Left ventricle myocardium inferior (tissue), 1 donor: ENCODE results near the gene ERC1. TPM values are rescaled to one million over a fixed set of nuclear protein-coding genes. Genes with fewer than 3 reads are reported as not detected.

ENCODE experiments used
- DNase-seq: peaks from one replicate; pipeline ENCODE4 v3.0.0-alpha.2; 2020
- H3K27ac ChIP-seq: fragments of 200-600 bp; replicated peaks from 2 replicates; pipeline ENCODE4 v1.8.0; 2021
- H3K27me3 ChIP-seq: fragments of 200-600 bp; 2 replicates; pipeline ENCODE4 v1.8.0; 2021; ENCODE audit warnings: low read depth
- H3K36me3 ChIP-seq: fragments of 200-600 bp; 2 replicates; pipeline ENCODE4 v1.8.0; 2021
- H3K4me1 ChIP-seq: fragments of 200-600 bp; 2 replicates; pipeline ENCODE4 v1.8.0; 2021
- H3K4me3 ChIP-seq: fragments of 200-600 bp; 2 replicates; pipeline ENCODE4 v1.8.0; 2021; ENCODE audit warnings: mild to moderate bottlenecking, moderate library complexity
- H3K9me3 ChIP-seq: fragments of 200-600 bp; replicated peaks from 2 replicates; pipeline ENCODE4 v1.8.0; 2021
- intact Hi-C: fragments of 100-400 bp; cut with micrococcal nuclease; formaldehyde crosslinking; loops from one replicate; pipeline ENCODE4 v1.11.0; 2022
- total RNA-seq: library from RNA; stranded (reverse); fragmentation: NEBNext Ultra II Directional; extraction: Animal tissue kit (Norgen Biotek cat#: 25700); gene quantifications from one replicate; pipeline ENCODE4 v1.2.1, GENCODE V29; 2021
- TF ChIP-seq, protein P1 (sequence below): fragments of 200-600 bp; IDR thresholded peaks from 2 replicates; pipeline ENCODE4 v1.8.0; 2021; ENCODE audit warnings: antibody characterized with exemption, mild to moderate bottlenecking, borderline replicate concordance
- donor health status: DM: no; HTN: yes; CAD: no; lungs with severe emphysema.

Gene ERC1
- total RNA-seq, 1 donor from 2014 or later: 50.8 TPM

GRCh38 chr12:989751-990660 lies 1.0 kb upstream of the ERC1 start:
- intact Hi-C loops: no loop called here
- Histone ChIP-seq H3K4me3 (peak overlapping the region; percentile 84), H3K4me1 (peaks cover 61% of the 10 kb centered on the region), H3K27me3 (no peaks in the 10 kb centered on the region), H3K27ac (peak overlapping the region; percentile 100), H3K36me3 (no peaks in the 10 kb centered on the region), H3K9me3 (no peaks in the 10 kb centered on the region)
- TF ChIP-seq, protein P1, sequence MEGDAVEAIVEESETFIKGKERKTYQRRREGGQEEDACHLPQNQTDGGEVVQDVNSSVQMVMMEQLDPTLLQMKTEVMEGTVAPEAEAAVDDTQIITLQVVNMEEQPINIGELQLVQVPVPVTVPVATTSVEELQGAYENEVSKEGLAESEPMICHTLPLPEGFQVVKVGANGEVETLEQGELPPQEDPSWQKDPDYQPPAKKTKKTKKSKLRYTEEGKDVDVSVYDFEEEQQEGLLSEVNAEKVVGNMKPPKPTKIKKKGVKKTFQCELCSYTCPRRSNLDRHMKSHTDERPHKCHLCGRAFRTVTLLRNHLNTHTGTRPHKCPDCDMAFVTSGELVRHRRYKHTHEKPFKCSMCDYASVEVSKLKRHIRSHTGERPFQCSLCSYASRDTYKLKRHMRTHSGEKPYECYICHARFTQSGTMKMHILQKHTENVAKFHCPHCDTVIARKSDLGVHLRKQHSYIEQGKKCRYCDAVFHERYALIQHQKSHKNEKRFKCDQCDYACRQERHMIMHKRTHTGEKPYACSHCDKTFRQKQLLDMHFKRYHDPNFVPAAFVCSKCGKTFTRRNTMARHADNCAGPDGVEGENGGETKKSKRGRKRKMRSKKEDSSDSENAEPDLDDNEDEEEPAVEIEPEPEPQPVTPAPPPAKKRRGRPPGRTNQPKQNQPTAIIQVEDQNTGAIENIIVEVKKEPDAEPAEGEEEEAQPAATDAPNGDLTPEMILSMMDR: no peak
- DNase-seq: peak; percentile 64

DNA sequence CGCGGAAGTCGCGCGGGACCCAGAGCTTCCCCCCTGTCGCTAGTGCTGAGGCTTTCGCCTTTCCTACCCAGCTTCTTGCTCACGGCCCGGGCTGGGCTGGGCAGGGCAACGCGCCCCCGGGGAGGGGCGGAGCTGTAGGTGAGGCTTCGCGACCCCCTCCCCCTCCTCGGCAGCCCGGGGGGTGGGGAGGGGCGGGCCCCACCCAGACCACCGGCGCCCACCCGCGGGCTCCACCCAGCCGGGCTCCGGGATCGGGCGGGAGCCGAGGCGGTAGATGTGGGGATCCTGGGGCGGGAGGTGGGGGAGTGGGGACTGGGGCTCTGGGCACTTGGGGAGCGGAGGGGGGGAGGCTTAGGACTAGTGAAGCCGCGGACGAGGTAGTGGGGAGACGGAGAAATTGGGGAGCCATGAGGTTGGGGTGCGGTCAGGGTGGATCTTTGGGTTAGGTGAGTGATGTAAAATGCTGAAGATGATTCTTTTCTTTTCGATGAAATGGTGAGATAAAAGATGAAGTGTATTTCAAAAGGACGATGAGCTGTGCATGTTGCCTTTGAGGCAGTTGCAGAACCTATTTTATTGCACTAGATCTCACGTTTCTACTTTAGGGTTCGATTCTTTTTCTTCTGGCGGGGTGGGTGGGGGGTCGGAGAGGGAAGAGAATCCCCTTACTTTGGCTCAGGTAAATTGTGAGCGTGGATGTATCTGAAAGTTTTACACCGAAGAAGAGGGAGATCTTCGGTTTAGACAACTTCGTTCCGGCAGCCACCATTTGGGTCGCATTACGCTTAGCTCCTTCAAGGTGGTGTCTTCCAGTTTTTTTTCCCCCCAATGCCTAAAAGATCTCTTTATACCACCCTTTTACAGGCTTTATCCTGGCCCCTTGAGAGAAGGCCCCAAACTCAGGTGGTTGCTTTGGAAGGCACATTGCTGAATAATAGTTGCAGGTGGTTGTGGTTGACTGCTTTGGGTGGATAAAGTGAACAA lies 619 bp downstream of the ERC1 start:
- H3K9me3 ChIP-seq: no peaks in the 10 kb centered on the region
- no peaks in the 10 kb centered on the region for H3K27me3 ChIP-seq
- intact Hi-C loops: no loop called here
- peak overlapping the region; percentile 100 for H3K27ac ChIP-seq
- no peaks in the 10 kb centered on the region for H3K36me3 ChIP-seq
- TF ChIP-seq, protein P1: no peak
- H3K4me3 ChIP-seq: peak overlapping the region; percentile 84
- DNase-seq: no peak
- peaks cover 65% of the 10 kb centered on the region for H3K4me1 ChIP-seq

DNA sequence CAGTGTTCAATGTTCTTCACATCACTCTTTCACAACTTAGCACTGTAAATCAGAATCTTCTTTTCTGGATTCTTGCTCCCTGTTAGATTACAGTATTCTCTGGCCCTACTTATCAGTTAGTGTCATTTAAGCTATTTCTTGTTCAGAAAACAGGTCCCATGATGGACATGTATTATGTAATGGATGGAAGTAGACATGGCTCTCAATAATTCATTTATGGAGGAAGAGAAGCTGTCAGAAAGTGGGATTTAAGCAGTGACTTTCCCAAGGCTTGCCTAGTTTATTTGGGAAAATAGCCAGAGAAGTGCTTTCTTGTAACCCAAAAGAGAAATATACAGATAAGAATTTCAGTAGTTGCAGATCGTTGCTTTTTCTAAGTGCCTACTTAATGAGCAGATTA lies 1.6 kb downstream of the ERC1 start:
- TF ChIP-seq, protein P1: no peak
- Histone ChIP-seq H3K27me3 (no peaks in the 10 kb centered on the region), H3K27ac (peak overlapping the region; percentile 100), H3K4me3 (peak overlapping the region; percentile 84), H3K9me3 (no peaks in the 10 kb centered on the region), H3K4me1 (peaks cover 74% of the 10 kb centered on the region), H3K36me3 (no peaks in the 10 kb centered on the region)
- DNase-seq: no peak
- intact Hi-C loops: no loop called here

- H3K4me1 ChIP-seq: peaks cover 48% of the 10 kb centered on the region
- no peak overlapping the region for H3K4me3 ChIP-seq
- no peaks in the 10 kb centered on the region for H3K9me3 ChIP-seq
- DNase-seq: no peak
- TF ChIP-seq, protein P1: no peak
- no peak overlapping the region for H3K27ac ChIP-seq
- H3K27me3 ChIP-seq: no peaks in the 10 kb centered on the region
- intact Hi-C loops: no loop called here
- peaks cover 5% of the 10 kb centered on the region for H3K36me3 ChIP-seq
Observed at GRCh38 chr12:996881-997280, 5.9 kb downstream of the ERC1 start.

DNA sequence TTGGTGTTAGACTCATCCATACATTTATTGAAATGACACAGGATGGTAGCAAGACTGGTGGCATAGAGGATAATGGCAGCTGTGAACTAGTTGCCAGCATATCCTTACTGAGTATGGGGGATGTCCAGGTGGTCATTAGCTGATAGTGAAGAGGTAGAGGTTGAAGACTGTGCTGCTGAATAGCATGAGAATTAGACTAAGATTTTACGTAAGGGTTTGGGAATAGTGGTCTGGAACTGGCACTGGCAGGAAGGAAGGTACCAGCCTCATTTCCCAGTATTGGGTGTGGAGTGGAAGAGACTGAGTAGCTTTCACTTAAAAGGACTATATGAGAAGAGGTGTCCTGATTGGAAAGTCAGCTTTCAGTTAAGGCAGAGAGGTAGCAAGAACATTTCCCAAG lies 6.5 kb downstream of the ERC1 start:
- intact Hi-C loops: no loop called here

More for the DNA sequence above, 6.5 kb downstream of the ERC1 start:
- Histone ChIP-seq H3K4me3 (no peak overlapping the region), H3K4me1 (peaks cover 42% of the 10 kb centered on the region), H3K27ac (peak overlapping the region; percentile 27), H3K27me3 (no peaks in the 10 kb centered on the region), H3K36me3 (peaks cover 5% of the 10 kb centered on the region), H3K9me3 (no peaks in the 10 kb centered on the region)
- DNase-seq: no peak
- TF ChIP-seq, protein P1: no peak
